CD4-positive, alpha-beta T cell treated with Interleukin-4 for 1 hour (primary cell): Measurements from ENCODE around the gene ZFP82.

Source experiments
- DNase-seq, 2 donors: peaks; one replicate each; pipeline ENCODE4 v3.0.0-alpha.2; 2020 to 2022

The ZFP82 gene

GRCh38 chr19:36371886-36372285 lies 46.6 kb downstream of the ZFP82 start:
- DNase-seq, result no peak

- DNase-seq, result no peak
Measured at GRCh38 chr19:36363845-36364244, 54.6 kb downstream of the ZFP82 start.
